GM19193 (cell line): Measurements from ENCODE around the gene CNTNAP1.

Source experiments
- POLR2A ChIP-seq: IDR thresholded peaks from 4 replicates; pipeline ENCODE4 v1.6.1; 2011; ENCODE audit not compliant: insufficient read depth, insufficient read length; ENCODE audit errors: extremely low read depth

CNTNAP1 gene

DNA sequence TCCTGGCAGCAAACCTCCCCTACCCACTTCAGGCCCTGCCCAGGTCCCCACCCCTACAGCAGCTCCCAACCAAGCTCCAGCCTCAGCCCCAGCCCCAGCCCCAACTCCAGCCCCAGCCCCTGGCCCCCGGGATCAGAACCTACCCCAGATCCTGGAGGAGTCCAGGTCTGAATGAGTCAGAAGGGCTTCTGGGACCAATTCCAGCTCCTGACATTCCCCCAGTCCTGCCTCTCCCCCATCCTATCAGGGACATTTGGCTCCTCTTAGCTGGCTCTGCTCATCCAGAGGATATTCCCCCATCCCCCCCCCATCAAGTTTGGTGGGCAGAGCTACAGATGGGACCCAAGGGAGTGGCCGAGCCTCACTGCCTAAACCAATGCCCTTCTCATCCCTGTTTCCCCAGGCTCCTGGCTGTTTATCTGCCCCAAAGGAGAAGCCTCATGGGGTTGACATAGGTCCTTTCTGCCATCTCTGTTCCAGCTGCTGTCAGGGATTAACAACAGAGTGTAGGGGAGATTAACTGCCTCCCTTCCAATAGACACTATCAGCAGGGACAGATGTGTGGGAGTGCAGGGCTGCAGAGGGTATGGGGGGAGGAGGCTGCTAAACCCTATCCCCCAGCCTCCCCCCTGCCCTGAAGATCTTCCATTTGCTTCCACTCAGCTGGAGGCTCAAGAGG lies 16.5 kb downstream of the CNTNAP1 start:
- no peak for TF ChIP-seq POLR2A

DNA sequence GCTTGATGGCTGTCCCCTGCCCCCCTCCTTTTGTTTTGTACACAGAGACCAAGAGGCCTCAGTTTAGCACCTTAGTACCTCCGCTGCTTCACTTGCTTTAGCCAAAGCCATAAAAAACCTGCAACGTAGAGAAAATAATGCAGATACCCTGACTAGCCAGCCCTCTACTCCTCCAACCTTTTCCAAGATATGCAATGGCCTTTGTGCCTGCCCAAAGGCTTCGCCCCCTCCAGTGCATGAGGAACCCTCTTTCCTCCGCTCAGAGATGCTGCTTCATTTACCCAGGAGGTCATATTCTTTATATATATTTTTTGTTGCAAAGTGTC lies 17.0 kb downstream of the CNTNAP1 start:
- TF ChIP-seq POLR2A: no peak

- no peak for TF ChIP-seq POLR2A
Measured at GRCh38 chr17:42700586-42701289, 18.4 kb downstream of the CNTNAP1 start.

- no peak for TF ChIP-seq POLR2A
Measured at GRCh38 chr17:42702446-42702845, 20.1 kb downstream of the CNTNAP1 start.

- no peak for TF ChIP-seq POLR2A
Measured at GRCh38 chr17:42704490-42704836, 22.1 kb downstream of the CNTNAP1 start.

DNA sequence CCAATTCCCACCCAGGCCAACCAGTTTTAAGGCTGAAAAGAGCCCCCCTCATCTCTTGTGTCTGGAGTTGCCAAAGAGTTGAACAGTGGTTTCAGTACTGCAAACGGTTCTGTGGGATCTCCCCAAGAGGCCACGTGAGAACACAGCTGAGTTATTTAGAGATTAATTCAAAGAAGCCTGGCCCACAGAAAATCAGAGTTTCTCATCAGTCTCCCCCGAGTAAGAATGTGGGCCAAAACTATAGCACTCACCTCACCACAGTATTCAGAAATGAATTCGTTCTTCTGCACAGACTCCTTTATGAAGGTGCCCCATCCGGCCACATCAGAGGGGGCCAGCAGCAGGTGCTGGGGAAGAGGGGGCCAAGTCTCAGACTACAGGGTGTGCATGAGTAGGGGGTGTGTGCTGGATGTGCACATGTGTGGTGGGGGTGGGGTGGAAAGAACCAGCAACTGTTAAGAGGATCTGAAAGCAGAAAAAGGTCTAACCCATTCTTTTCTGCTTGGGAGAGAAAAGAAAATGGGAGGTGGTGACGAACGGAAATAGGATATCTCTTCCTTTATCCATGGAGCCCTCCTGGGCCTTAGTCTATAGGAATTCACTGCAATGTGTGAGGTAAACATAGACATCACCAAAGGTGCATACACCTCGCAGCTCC lies 22.6 kb downstream of the CNTNAP1 start:
- TF ChIP-seq POLR2A: no peak

DNA sequence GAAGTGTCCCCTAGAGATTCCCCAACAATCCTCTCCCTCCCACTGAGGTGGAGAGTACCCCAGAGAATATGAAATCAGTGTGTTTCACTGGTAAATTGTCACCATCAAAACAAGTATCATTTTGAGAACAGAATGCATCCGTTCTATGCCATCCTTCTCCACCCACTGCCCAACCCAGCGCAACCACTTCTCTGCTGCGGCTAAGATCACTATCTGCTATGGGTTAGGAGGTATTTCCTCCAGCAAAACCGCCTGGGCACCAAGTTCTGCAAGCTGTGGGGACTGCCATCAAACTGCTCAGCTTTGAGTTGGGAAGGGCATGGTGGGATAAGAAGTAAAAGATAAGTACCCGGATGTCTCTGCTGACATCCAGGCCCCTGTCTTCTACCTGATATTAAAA lies 24.4 kb downstream of the CNTNAP1 start:
- TF ChIP-seq POLR2A: no peak

- no peak for TF ChIP-seq POLR2A
Measured at GRCh38 chr17:42708588-42708987, 26.3 kb downstream of the CNTNAP1 start.

- no peak for TF ChIP-seq POLR2A
Measured at GRCh38 chr17:42709561-42709960, 27.2 kb downstream of the CNTNAP1 start.

DNA sequence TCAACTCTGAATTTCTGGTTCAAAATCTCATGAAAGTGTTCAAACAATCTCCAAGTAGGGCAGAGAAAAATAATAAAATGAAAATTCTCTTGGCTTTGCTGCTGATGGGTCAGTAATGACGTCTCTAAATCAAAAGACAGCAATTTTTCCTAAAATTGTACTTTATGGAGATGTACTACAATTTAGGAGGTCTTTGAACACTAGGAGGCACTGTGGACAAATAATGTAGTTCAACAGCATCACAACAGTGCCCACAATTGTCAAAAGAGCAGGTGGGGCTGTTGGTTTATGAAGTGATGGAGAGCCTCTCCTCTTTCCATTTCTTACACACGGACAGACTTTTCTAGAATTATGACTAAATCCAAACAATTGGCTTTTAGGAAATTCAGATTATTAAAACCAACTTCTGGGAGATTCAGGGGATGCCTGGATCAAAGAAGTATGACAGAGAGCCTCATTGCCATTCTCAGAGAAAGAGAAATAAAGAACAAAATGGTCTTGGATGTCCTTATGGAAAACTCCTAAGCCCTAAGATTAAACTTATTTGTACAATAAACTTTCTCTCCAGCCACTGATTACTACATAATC lies 38.8 kb downstream of the CNTNAP1 start:
- TF ChIP-seq POLR2A: no peak

- TF ChIP-seq POLR2A: no peak
Measured at GRCh38 chr17:42723636-42724035, 41.3 kb downstream of the CNTNAP1 start.

DNA sequence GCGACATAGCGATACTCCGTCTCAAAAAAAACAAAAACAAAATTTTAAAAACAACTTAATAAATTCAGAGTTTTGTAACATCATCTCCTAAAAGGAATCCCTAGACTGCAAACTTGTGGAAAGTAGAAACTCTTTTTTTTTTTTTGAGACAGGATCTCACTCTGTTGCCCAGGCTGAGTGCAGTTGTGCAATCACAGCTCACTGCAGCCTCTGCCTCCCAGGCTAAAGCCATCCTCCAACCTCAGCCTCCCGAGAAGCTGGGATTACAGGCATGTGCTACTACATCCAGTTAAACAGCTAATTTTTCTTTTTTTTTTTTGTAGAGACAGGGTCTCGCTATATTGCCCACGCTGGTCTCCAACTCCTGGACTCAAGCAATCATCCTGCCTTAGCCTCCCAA lies 42.8 kb downstream of the CNTNAP1 start:
- no peak for TF ChIP-seq POLR2A

- no peak for TF ChIP-seq POLR2A
Measured at GRCh38 chr17:42740699-42741098, 58.4 kb downstream of the CNTNAP1 start.

- no peak for TF ChIP-seq POLR2A
Measured at GRCh38 chr17:42743595-42744282, 61.4 kb downstream of the CNTNAP1 start.

- no peak for TF ChIP-seq POLR2A
Measured at GRCh38 chr17:42744283-42744805, 62.0 kb downstream of the CNTNAP1 start.
